K562 (cell line): Measurements from ENCODE around the gene TLNRD1. TPM values are rescaled to one million over a fixed set of nuclear protein-coding genes. Genes with fewer than 3 reads are reported as not detected.

Source experiments
- ATAC-seq: fragments of 200-7000 bp; cut with Tn5 transposase; 3 replicates; pipeline ENCODE4 v1.9.1; 2020; ENCODE audit warnings: moderate library complexity
- BruUV-seq: library from RNA; stranded (reverse); fragments of 400-500 nt; replicated peaks from 2 replicates; lab custom pipeline; 2021; lab: Mats Ljungman, UMichigan
- CTCF ChIA-PET: fragments of 300-600 bp; formaldehyde crosslinking; extraction: SDS; loops from one replicate; lab custom pipeline; 2021; ENCODE audit warnings: low intra/inter-chr PET ratio; lab: Yijun Ruan, JAX
- POLR2A ChIA-PET: fragments of 300-600, 350-650 bp; sonication (Branson Sonifier 250); formaldehyde crosslinking; extraction: SDS; loops from one replicate; lab custom pipeline; 2021; ENCODE audit warnings: antibody characterized with exemption, inconsistent platforms; lab: Yijun Ruan, JAX
- DNase-seq, 4 experiments: peaks; one replicate each; pipeline versions ENCODE4 v3.0.0 to v3.0.0-alpha.2; 2011 to 2018; ENCODE audit warnings: low spot score in 3 of 4, mixed read lengths in 3 of 4; ENCODE audit errors: extremely low read depth in 1 of 4
- FAIRE-seq: peaks from 2 replicates; lab custom pipeline; 2011; peaks lifted over from hg19 to GRCh38; lab: Jason Lieb, UNC
- H2AFZ ChIP-seq: 2 replicates; pipeline ENCODE4 v1.6.0; 2011; ENCODE audit warnings: low read depth, low read length, control low read depth, inconsistent platforms
- H3K27ac ChIP-seq: fragments of 200-600 bp; 3 replicates; pipeline ENCODE4 v1.8.0; 2011; ENCODE audit warnings: low read depth, mild to moderate bottlenecking, control low read depth, inconsistent platforms, low read length, moderate library complexity, mixed read lengths; ENCODE audit errors: extremely low read depth
- H3K27me3 ChIP-seq, 2 experiments: fragments of 300-600 bp in 1 of 2; 2 replicates in 1 of 2; 3 replicates in 1 of 2; pipeline versions ENCODE4 v1.6.0 to v1.8.0; 2011; ENCODE audit warnings: inconsistent platforms in 2 of 2, low read length in 2 of 2, mild to moderate bottlenecking in 1 of 2, mixed read lengths in 1 of 2, moderate library complexity in 1 of 2; ENCODE audit not compliant: control insufficient read depth in 2 of 2, insufficient read depth in 2 of 2
- H3K36me3 ChIP-seq: fragments of 300-600 bp; 3 replicates; pipeline ENCODE4 v1.8.0; 2011; ENCODE audit warnings: mild to moderate bottlenecking, low read length, inconsistent platforms; ENCODE audit not compliant: control insufficient read depth, insufficient read depth
- H3K4me1 ChIP-seq, 2 experiments: fragments of 200-600 bp in 1 of 2; replicated peaks in 1 of 2; 2 replicates in 1 of 2; 3 replicates in 1 of 2; pipeline versions ENCODE4 v1.5.1 to v1.8.0; 2011; ENCODE audit warnings: inconsistent platforms in 2 of 2, low read length in 2 of 2, mild to moderate bottlenecking in 1 of 2, mixed read lengths in 1 of 2, moderate library complexity in 1 of 2; ENCODE audit not compliant: control insufficient read depth in 2 of 2, insufficient read depth in 2 of 2
- H3K4me2 ChIP-seq: 2 replicates; pipeline ENCODE4 v1.6.1; 2011; ENCODE audit warnings: low read length, control low read depth, inconsistent platforms, mixed read lengths; ENCODE audit not compliant: insufficient read depth
- H3K4me3 ChIP-seq: fragments of 200-600 bp; sonication (generic), shearing (Covaris generic); 2 replicates; pipeline ENCODE4 v1.5.1; 2016; ENCODE audit warnings: control low read depth, inconsistent platforms
- H3K79me2 ChIP-seq: fragments of 200-600 bp; 3 replicates; pipeline ENCODE4 v1.8.0; 2011; ENCODE audit warnings: low read length, inconsistent platforms; ENCODE audit not compliant: control insufficient read depth, insufficient read depth
- H3K9ac ChIP-seq, 2 experiments: 2 replicates each; pipeline versions ENCODE4 v1.6.0 to v1.6.1; 2011; ENCODE audit warnings: low read depth in 2 of 2, low read length in 2 of 2, control low read depth in 1 of 2, inconsistent platforms in 1 of 2, mild to moderate bottlenecking in 1 of 2, mixed read lengths in 1 of 2; ENCODE audit not compliant: insufficient read depth in 1 of 2
- H3K9me1 ChIP-seq: one replicate; pipeline ENCODE4 v1.6.0; 2011; ENCODE audit warnings: inconsistent platforms, mild to moderate bottlenecking, low read length, moderate library complexity; ENCODE audit not compliant: control insufficient read depth, insufficient read depth
- H3K9me3 ChIP-seq: replicated peaks from 2 replicates; pipeline ENCODE4 v1.5.1; 2011; ENCODE audit warnings: low read depth, low read length, inconsistent platforms; ENCODE audit not compliant: control insufficient read depth, insufficient read depth
- H4K20me1 ChIP-seq: replicated peaks from 2 replicates; pipeline ENCODE4 v1.6.1; 2011; ENCODE audit warnings: low read length, inconsistent platforms, mixed read lengths; ENCODE audit not compliant: control insufficient read depth, insufficient read depth
- DMBX1 ChIP-seq: fragments of 250-450 bp; sonication (Bioruptor Pico); IDR thresholded peaks from 2 replicates; pipeline ENCODE4 v1.8.0; 2022; ENCODE audit warnings: inconsistent platforms, mild to moderate bottlenecking, moderate library complexity, borderline replicate concordance
- HMBOX1 ChIP-seq: sonication (generic); IDR thresholded peaks from 2 replicates; pipeline ENCODE4 v1.6.1; 2016
- MNT ChIP-seq, 2 experiments: fragments of 450-650 bp; conservative IDR thresholded peaks; 2 replicates each; pipeline ENCODE4 v1.6.1; 2017; ENCODE audit warnings: mild to moderate bottlenecking in 2 of 2, moderate library complexity in 2 of 2
- PRPF4 ChIP-seq: fragments of 200-400 bp; formaldehyde crosslinking; IDR thresholded peaks from one replicate; pipeline ENCODE4 v1.6.1; 2017; ENCODE audit warnings: low read length, low read depth, mild to moderate bottlenecking; ENCODE audit not compliant: insufficient read depth, poor library complexity, severe bottlenecking
- RBM22 ChIP-seq: fragments of 200-400 bp; formaldehyde crosslinking; IDR thresholded peaks from 2 replicates; pipeline ENCODE4 v1.6.1; 2018; ENCODE audit warnings: low read length, low read depth; ENCODE audit not compliant: poor library complexity, severe bottlenecking
- SIRT6 ChIP-seq: IDR thresholded peaks from one replicate; pipeline ENCODE4 v1.6.1; 2012; ENCODE audit warnings: low read depth, mild to moderate bottlenecking, control low read depth, inconsistent platforms, low read length, moderate library complexity
- TCF3 ChIP-seq: sonication (generic); formaldehyde crosslinking; IDR thresholded peaks from 2 replicates; pipeline ENCODE4 v1.4.0; 2020; ENCODE audit warnings: mild to moderate bottlenecking, missing genetic modification reagents
- ZNF764 ChIP-seq: fragments of 250-450 bp; sonication (Bioruptor Pico); IDR thresholded peaks from 2 replicates; pipeline ENCODE4 v1.4.0; 2020; ENCODE audit warnings: low read depth, mild to moderate bottlenecking, moderate library complexity
- ZNF77 ChIP-seq: fragments of 250-450 bp; sonication (Bioruptor Pico); IDR thresholded peaks from 2 replicates; pipeline ENCODE4 v1.5.0; 2020
- WGBS: fragments of 100-300 bp; shearing (Covaris generic); methylation state at CpG from one replicate; pipeline ENCODE4 v1.1.6; 2016; ENCODE audit warnings: low coverage, mixed read lengths; ENCODE audit not compliant: insufficient coverage; ENCODE audit errors: missing lambda C conversion rate; 5-methylcytosine and 5-hydroxymethylcytosine counted together
- in situ Hi-C: fragments of 300-500 bp; cut with MboI; formaldehyde crosslinking; loops from 4 replicates; pipeline ENCODE4 v1.15.0; 2018; ENCODE audit warnings: inconsistent platforms, mixed read lengths
- intact Hi-C: fragments of 100-400 bp; cut with micrococcal nuclease; formaldehyde crosslinking; loops from 2 replicates; pipeline ENCODE4 v1.14.2; 2022
- polyA plus RNA-seq, 8 experiments: library from polyadenylated mRNA; depleted of rRNA in 4 of 8; stranded (reverse) in 5 of 8; unstranded in 3 of 8; fragments of >200 nt; fragmentation: Nextera tagmentation in 2 of 8; fragmentation: Illumina TruSeq in 1 of 8; extraction: Ambion mirVana in 2 of 8; extraction: Trizol in 1 of 8; gene quantifications; 2 replicates each; pipeline versions ENCODE4 v1.2.1 to v1.2.3, GENCODE V29; 2011 to 2014; ENCODE audit warnings: inconsistent platforms in 1 of 8, missing spikeins in 1 of 8
- total RNA-seq, 7 experiments: library from RNA; depleted of rRNA in 6 of 7; stranded (reverse); fragments of >200 nt in 6 of 7; fragmentation: Illumina TruSeq in 2 of 7; extraction: Trizol in 2 of 7; gene quantifications; 2 replicates each; pipeline versions ENCODE4 v1.2.1 to v1.2.3, GENCODE V29; 2011 to 2021; ENCODE audit warnings: low replicate concordance in 1 of 7
- TF ChIP-seq, protein P1 (sequence below): fragments of 450-650 bp; IDR thresholded peaks from 2 replicates; pipeline ENCODE4 v1.6.1; 2017; ENCODE audit warnings: antibody characterized with exemption
- TF ChIP-seq, protein P2 (sequence below): sonication (generic); formaldehyde crosslinking; IDR thresholded peaks from 2 replicates; pipeline ENCODE4 v1.8.1; 2022; ENCODE audit warnings: missing genetic modification reagents

TLNRD1 gene
- total and polyA plus RNA-seq, 9 of the 15 experiments (the other 6 are each of a cell fraction or from before 2014, with no cell fraction given) = 1.1 to 33.1 (median 5.7) TPM

DNA sequence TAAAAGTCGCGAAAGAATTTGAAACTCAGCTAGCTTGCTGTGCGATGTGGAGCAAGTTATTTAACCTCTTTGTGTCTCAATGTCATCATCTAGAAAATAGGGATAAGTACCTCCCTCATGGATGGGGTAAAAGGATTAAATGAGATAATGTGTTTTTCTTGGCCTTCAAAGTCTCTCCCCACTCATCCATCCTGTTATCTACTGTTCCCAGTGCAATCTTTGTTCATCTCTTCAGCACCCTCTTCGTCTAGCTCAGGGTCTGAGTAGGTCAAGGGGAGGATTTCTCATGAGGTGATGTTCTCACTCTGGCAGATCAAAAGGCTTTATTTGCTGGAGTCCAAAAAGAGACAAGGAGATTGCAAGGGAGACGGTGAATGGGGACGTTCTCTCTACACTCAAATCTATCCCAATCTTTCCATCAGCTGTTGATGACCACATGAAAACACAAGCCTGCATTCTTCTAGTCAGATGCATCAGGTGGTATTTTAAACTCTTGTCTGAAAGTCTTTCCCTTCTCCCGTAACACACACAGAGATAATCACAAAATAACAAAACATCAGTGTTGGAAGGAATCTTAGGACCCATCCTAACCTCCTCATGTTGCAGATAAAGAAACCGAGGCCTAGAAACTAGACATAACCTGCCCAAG, 12.5 kb upstream of the TLNRD1 start (continued):
- TF ChIP-seq, protein P1, sequence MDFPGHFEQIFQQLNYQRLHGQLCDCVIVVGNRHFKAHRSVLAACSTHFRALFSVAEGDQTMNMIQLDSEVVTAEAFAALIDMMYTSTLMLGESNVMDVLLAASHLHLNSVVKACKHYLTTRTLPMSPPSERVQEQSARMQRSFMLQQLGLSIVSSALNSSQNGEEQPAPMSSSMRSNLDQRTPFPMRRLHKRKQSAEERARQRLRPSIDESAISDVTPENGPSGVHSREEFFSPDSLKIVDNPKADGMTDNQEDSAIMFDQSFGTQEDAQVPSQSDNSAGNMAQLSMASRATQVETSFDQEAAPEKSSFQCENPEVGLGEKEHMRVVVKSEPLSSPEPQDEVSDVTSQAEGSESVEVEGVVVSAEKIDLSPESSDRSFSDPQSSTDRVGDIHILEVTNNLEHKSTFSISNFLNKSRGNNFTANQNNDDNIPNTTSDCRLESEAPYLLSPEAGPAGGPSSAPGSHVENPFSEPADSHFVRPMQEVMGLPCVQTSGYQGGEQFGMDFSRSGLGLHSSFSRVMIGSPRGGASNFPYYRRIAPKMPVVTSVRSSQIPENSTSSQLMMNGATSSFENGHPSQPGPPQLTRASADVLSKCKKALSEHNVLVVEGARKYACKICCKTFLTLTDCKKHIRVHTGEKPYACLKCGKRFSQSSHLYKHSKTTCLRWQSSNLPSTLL = no peak
- TF ChIP-seq PRPF4 = no peak
- no peak for TF ChIP-seq DMBX1 (CRISPR knock-in tag)
- TF ChIP-seq HMBOX1 = 0 out of 2 replicates have a peak, but pooled peaks have one; percentile 6

GRCh38 chr15:80989081-80989517, 11.6 kb upstream of the TLNRD1 start:
- Histone ChIP-seq H3K27me3 (no peaks in the 10 kb centered on the region), H3K36me3 (peaks cover 29% of the 10 kb centered on the region), H3K79me2 (peaks cover 55% of the 10 kb centered on the region), H3K9me1 (no peaks in the 10 kb centered on the region), H4K20me1 (peaks cover 15% of the 10 kb centered on the region), H3K4me3 (peak overlapping the region; percentile 65), H3K4me2 (peak overlapping the region; percentile 98), H2AFZ (peak overlapping the region; percentile 89), H3K4me1 (peaks cover 10 to 43% of the 10 kb centered on the region in 2 experiments), H3K9me3 (no peaks in the 10 kb centered on the region), H3K9ac (peak overlapping the region; percentile 72 to 96), H3K27ac (peak overlapping the region; percentile 67)
- in situ Hi-C loops = no loop called here
- ChIA-PET CTCF (no interaction called here), POLR2A (interaction anchor here (0.8 to 1.3 kb wide), 4 partner anchors 10 to 519 kb away, joined by 3 to 5 read pairs (median 4); no protein-coding TSS in a partner anchor)
- peak in 3 of 4 experiments; percentile 28 to 46 (median 45) for DNase-seq
- ATAC-seq = peak; percentile 48
- no TSS peak for BruUV-seq
- 0% methylated on average over 7 of the region's 7 CpGs for WGBS
- intact Hi-C loops = loop anchor here (5.0 to 10.0 kb wide), 2 partner anchors 173 to 336 kb away; partner anchors contain the start of gene STARD5
- peak; percentile 48 for FAIRE-seq
- TF ChIP-seq, protein P2, sequence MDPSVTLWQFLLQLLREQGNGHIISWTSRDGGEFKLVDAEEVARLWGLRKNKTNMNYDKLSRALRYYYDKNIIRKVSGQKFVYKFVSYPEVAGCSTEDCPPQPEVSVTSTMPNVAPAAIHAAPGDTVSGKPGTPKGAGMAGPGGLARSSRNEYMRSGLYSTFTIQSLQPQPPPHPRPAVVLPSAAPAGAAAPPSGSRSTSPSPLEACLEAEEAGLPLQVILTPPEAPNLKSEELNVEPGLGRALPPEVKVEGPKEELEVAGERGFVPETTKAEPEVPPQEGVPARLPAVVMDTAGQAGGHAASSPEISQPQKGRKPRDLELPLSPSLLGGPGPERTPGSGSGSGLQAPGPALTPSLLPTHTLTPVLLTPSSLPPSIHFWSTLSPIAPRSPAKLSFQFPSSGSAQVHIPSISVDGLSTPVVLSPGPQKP = no peak
- TF ChIP-seq MNT (conservative IDR thresholded peaks at IDR 0.05) (peak in 1 of 2 experiments; percentile 19; a peak in 1 of 4 replicates), TCF3 (0 out of 2 replicates have a peak, but pooled peaks have one; percentile 7), SIRT6 (no peak), RBM22 (no peak), ZNF77 (CRISPR knock-in tag) (no peak), ZNF764 (CRISPR knock-in tag) (no peak)
